Inflammatory macrophage treated with lipopolysaccharide for 4 hours (primary cell): ENCODE measurements around the gene DENND6A.
"Not testable (repeated sequence)": the region's sequence is repeated elsewhere in the genome, so short reads cannot be mapped to it uniquely, and the experiment has no call there.

ENCODE experiments used
- DNase-seq: peaks from one replicate; pipeline ENCODE4 v3.0.0-alpha.2; 2020

Gene DENND6A

DNA sequence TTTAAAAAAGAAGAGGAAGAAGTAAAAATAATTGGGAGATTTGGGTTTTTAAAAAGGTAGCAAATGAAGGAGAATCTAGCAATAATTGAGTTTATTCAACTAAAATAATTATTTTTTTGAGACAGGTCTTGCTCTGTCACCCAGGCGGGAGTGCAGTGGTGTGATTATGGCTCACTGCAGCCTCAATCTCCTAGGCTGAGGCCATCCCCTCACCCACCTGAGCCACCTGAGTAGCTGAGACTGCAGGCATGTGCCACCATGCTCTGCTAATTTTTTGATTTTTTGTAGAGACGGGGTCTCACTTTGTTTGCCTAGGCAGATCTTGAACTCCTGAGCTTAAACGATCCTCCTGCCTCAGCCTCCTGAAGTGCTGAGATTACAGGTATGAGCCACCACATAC is 68.1 kb downstream of the DENND6A start:
- no peak for DNase-seq

DNA sequence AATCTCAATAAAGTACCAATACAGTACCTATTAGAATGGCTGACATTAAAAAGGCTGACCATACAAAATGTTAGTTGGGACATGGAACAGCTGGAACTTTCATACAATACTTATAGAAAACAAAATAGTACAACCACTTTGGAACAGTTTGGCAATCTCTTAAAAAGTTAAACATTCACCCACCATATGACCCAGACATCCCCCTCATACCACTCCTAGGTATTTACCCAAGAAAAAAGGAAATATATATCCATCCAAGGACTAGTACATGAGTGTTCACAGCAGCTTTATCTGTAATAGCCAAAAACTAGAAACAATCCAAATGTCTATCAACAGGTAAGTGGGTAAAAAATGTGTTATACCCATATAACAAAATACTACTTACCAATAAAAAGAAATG is 70.5 kb downstream of the DENND6A start:
- DNase-seq, result no peak

DNA sequence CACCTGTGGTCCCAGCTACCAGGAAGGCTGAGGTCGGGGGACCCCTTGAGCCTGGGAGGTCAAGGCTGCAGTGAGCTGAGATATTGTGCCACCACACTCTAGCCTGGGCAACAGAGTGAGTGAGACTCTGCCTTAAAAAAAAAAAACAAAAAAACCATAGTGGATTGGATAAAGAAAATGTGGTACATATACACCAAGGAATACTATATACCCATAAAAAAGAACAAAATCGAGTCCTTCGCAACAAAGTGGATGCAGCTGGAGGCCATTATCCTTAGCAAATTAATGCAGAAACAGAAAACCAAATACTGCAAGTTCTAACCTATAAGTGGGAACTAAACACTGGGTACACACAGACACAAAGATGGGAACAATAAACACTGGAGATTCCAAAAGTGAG is 75.1 kb downstream of the DENND6A start:
- DNase-seq, result no peak

DNA sequence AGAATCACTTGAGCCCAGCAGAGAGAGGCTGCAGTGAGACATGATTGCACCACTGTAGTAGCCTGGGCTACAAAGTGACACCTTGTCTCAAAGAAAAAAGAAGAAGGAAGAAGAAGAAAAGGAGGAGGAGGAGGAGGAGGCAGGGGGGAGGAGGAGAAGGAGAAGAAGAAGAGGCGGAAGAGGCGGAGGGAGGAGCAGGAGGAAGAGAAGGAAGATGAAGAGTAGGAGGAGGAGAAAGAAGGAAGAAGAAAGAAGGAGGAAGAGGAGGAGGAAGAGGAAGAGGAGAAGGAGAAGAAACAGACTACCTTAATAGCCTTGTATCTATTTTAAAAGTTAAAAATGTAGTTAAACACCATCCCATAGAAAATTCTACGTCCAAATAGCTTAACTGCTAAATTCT is 76.6 kb downstream of the DENND6A start:
- DNase-seq, result no peak

DNA sequence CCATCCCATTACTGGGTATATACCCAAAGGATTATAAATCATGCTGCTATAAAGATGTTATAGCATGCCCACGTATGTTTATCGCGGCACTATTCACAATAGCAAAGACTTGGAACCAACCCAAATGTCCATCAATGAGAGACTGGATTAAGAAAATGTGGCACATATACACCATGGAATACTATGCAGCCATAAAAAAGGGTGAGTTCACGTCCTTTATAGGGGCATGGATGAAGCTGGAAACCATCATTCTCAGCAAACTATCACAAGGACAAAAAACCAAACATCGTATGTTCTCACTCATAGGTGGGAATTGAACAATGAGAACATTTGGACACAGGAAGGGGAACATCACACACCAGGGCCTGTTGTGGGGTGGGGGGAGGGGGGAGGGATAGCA is 81.0 kb downstream of the DENND6A start:
- not testable (repeated sequence) for DNase-seq

DNA sequence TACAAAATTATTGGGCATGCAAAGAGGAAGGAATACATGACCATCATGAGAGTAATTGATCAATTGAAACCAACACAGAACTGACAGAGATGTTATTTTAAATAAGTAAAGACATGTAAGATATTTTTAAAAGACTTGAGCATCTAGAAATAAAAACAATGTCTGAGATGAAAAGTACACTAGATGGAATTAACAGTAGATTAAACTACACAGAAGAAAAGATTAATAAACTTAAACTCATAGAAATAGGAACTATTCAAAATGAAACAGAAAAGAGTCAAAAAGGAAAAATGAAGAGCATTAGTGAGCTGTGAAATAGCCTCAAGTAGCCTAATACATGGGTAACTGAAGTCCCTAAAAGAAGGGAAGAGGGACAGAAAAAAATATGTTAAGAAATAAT is 87.2 kb downstream of the DENND6A start:
- DNase-seq, result no peak

DNA sequence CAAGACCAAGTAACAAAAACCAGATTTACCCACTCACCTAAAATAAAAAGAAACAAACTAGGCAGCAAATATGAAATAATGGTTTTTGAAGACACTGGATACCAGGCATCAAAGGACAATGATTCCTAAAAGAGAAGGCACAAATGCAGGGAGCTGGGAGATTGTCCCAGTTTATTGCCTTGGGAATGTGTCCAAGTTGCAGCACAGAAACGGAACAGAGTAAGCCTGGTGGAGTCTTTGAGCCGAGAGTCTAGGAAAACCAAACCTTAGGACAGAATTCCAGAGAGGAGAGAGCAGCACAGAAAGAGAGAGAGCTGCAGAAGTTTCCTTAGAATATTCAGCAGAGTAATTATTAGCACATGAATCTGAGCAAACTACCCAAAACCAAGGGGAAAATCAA is 87.9 kb downstream of the DENND6A start:
- no peak for DNase-seq

DNA sequence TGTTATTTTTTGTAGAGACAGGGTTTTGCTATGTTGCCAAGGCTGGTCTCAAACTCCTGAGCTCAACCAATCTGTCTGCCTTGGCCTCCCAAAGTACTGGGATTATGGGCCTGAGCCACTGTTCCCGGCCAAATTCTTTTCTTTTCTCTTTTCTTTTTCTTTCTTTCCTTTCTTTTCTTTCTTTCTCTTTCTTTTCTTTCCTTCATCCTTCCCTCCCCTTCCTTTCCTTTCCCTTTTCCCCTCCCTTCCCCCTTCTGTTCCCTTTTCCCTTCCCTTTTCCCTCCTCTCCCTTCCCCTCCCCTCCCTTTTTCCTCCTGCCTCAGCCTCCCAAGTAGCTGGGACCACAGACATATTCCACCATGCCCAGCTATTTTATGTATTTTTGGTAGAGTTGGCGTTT is 92.7 kb downstream of the DENND6A start:
- no peak for DNase-seq

DNA sequence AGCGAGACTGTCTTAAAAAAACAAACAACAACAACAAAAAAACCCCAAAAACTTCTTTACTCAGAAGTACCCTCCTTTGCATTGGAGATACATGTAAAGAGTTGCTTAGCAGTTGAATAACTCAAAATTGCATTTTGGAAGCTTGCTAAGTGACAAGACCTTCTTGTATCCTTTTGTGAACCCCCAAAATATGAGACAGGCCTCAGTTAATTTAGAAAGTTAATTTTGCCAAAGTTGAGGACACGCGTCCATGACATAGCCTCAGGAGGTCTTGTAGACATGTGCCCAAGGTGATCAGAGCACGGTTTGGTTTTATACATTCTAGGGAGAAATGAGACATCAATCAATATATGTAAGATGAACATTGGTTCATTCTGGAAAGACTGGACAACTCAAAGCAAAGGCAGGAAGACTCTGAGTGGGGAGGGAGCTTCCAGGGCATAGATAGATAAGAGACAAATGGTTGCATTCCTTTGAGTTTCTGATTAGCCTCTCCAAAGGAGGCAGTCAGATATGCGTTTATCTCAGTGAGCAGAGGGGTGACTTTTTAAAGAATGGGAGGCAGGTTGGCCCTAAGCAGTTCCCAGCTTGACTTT is 94.0 kb downstream of the DENND6A start:
- DNase-seq, result no peak

DNA sequence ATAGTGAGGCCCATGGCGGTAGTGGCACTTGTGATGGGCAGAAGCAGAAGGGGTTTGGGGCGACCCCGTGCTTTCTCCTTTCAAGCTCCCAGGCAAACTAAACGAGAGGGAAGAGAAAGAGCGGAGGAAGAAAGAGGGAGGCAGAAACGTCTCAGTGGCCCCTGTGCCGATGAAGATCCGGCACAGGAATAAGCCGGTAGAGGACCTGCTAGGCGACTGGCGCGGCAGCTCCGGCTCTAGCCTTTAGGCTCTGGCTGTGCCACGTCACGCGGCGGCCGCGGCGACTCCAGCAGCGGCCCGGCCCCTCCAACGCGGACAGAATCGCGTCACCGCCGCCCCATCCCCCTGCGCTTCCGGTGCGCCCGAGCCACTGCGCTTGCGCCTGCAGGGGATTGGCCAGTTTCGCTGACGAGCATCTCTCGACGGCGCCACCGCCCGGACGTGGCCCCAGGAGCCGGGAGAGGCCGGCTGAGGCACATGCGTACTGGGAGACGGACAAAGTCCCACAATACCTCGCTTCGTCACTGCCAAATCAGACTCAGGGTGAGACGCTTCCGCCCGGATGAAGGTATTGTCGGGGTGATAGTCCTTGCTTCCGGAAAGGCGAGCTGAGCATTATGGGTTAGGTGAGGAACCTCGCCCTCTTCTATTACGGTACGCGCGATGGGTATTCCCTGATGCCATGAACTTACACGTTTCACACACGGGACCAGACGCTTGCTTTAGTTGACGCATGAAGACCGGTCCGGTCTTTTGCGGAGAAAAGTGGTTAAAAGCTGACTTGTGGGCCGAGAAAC is 95.6 kb downstream of the DENND6A start, which contains the start of gene ARF4:
ARF4 (minus strand) TSS at position 218 of the 797 bp plus-strand sequence; CDS start at position 14, 204 bp downstream.
- DNase-seq, result peak; percentile 99

DNA sequence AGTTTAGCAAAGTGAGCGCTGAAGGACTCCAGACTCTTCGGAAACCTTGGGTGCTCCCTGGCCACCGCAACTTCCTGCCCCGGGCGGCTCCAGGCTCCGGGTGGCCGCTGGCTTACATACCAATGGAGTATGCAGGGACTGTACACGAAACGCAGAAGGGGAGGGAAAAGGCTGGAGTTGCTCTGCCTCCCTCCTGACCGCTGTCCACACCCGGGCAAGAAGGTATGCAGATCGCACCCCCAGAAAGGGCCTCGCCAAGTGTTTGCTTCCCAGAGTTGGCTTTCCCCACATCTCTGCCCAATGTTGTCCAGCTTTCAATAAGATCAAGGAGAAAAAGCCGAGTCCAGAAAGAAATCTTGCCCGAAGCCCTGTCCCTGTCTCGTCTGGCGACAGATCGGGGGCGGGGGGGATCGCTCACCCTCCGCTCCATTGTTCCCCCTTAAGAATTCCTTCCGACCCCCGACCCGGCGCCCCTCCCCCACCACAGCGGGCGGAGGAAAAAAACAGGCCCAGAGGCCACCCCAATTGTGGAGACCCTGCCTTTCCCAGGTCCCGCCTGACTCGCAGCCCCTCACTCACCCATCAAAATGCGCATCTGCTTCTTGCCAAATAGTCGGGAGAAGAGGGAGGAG is 96.3 kb downstream of the DENND6A start:
- peak; percentile 88 for DNase-seq

DNA sequence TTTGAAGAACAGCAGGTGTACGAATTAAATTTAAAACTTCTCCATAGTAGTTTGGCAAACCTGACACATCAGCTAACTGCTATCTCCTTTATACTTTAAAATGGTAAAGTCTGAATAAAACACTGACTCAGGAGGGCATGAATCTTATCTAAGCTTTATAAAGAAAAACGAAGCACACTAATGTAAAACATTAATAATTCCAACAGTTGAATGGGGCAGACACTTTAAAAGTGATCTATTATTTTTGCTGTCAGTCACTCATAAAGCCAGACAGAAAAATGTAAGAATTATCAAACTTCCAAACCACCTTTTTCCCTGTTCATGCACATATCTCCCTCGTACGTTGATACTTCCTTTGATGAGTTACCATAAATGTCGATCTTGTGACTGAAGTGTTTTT is 98.3 kb downstream of the DENND6A start:
- no peak for DNase-seq

DNA sequence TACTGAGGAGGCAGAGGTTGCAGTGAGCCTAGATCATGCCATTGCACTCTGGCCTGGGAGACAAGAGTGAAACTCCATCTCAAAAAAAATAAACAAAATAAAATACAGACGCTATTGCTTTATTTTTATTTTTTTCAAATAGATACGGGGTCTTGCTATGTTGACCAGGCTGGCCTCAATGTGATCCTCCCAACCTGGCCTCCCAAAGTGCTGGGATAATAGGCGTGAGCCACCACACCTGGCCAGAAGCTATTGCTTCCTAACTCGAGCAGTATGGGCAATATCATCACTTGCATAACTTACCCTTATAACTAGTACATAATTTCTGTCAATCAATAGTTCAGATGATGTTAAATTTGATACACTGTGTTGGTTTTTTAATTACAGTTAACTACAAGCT is 98.7 kb downstream of the DENND6A start:
- DNase-seq, result no peak

DNA sequence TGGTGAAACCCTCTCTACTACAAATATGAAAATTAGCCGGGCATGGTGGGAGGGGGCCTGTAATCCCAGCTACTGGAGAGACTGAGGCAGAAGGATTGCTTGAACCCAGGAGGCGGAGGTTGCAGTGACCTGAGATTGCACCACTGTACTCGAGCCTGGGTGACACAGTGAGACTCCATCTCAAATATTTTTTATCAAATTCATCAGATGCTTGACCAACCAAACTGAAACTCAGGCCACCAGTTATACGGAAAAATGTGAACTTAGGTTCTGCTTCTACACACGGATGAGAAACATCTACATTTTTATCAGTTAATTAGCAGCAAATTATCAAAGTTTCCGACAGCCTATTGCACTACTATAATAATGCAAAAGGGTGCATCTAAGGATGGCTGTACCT is 100.6 kb downstream of the DENND6A start:
- DNase-seq, result no peak

DNA sequence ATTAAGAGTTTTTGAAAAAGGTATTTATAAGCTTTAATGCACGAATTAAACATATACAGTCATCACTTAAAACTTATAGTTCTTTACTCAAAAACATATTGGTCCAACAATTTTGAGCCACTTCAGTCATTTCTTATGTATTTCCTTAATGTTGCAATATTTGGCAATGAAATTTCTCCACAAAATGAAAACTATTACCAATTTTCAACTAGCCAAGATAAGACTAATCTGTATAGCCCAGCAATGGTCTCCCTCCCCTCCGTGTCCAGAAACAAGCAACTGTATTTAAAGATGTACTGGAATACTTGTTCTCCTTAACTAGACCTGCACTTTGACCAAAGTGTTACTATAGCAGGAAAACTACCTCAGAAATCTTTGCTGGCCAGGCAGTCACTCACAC is 105.0 kb downstream of the DENND6A start:
- DNase-seq, result no peak

DNA sequence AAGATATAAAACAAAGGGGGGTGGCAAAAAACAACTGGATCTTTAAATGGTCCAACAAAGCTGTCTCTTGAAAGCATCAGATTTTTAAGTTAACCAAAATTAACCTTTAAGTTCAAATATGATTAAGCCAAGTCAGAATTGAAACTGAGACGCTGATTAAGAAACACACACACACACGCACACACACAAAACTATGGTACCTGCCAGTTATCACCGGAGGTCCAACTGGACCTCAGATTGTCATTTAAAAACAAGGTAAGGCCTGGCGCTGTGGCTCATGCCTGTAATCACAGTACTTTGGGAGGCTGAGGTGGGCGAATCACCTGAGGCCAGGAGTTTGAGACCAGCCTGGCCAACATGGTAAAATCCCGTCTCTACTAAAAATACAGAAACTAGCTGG is 106.1 kb downstream of the DENND6A start:
- DNase-seq, result no peak

DNA sequence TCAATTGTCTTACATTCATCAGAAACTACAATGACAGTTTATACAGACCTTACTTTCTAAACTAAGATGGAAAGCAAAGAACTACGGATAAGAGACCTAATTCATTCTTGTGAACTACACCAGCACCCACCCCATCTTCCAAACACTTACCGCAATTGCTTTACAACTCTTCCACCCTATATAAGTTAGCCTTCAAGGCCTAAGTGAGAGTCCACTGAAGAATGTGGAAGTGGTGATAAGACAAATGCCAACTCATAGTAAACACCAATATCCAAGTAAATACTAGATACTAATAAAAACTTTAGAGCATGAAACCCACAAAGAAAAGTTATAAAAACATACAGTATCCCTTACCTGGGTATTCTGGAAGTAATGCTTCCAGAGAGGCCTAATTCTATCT is 109.3 kb downstream of the DENND6A start:
- DNase-seq, result no peak

DNA sequence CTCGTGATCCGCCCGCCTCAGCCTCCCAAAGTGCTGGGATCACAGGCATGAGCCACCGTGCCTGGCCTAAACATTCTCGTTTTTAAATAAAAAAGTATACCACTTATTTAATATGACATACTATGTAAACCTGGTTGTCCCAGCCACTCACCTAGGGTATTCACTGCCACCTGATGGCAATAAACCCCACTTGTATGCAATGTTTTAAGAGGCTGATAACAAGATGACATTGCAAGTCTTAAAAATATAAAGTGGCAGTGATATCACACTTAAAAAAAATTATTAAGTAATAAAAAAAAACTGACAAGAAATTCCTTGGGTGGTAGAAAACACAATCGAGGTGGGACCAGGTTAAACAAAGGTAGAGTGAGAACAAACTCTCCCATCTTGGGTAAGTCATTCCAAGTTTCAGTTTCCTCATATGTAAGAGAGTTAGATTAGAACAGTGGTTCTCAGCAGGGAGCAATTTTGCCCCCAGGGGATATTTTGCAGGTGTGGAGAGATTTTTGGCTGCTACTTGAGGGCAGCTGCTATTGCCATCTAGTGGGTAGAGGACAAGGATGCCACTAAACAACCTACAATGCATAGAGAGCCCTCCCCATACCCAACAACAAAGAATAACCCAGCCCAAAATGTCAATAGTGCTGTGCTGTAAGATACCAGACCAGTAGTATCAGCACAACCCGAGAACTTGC is 110.3 kb downstream of the DENND6A start:
- no peak for DNase-seq

DNA sequence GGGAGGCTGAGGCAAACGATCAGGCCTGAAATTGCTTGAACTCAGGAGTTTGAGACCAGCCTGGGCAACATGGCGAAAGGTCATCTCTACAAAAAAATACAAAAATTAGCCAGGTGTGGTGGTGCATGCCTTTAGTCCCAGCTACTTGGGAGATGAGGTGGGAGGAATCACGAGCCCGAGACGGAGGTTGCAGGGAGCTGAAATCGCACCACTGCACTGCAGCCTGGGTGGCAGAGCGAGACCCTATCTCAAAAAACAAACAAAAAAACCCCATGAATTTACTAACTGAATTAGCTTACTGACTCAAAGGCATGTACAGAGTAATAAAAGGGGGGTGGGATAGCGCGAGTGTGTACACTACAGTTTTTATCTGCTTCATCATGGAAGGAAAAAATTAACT is 115.1 kb downstream of the DENND6A start:
- no peak for DNase-seq

DNA sequence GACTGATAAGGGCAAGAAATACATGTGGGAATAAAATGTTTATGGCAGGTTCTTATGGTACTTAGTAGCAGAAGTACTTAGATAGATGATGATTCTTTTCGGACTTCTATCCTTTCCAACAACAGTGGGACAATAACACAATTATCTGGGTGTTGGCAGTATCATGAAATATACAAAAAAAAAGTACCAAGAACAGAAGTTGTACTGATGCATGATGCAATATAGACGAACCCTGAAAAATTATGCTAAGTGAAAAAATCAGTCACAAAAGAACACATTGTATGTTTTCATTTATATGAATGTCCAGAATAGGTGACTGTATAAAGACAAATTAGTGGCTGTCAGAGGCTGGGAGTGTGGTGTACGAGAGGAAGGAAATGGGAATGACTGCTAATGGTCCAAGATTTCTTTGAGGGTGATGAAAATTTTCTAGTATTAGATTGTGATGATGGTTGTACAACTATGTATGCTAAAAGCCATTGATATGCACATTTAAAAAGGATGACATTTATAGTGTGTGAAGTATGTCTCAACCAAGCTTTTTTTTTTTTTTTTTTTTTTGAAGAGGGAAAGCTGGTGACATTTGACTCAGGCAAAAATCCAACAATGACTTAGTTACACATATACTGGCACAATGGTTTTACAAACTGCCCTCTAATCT is 116.8 kb downstream of the DENND6A start:
- DNase-seq, result no peak
